GM12891 (cell line): Measurements from ENCODE around the gene SET.

Source experiments
- POLR2A ChIP-seq: IDR thresholded peaks from 2 replicates; pipeline ENCODE4 v1.6.1; 2011; ENCODE audit warnings: low read depth, low read length, control low read depth
- POLR2AphosphoS5 ChIP-seq: IDR thresholded peaks from 2 replicates; pipeline ENCODE4 v1.6.1; 2011; ENCODE audit warnings: low read depth, low read length, control low read depth
- SPI1 ChIP-seq: IDR thresholded peaks from 2 replicates; pipeline ENCODE4 v1.6.1; 2011; ENCODE audit warnings: low read depth, low read length, control low read depth

DNA sequence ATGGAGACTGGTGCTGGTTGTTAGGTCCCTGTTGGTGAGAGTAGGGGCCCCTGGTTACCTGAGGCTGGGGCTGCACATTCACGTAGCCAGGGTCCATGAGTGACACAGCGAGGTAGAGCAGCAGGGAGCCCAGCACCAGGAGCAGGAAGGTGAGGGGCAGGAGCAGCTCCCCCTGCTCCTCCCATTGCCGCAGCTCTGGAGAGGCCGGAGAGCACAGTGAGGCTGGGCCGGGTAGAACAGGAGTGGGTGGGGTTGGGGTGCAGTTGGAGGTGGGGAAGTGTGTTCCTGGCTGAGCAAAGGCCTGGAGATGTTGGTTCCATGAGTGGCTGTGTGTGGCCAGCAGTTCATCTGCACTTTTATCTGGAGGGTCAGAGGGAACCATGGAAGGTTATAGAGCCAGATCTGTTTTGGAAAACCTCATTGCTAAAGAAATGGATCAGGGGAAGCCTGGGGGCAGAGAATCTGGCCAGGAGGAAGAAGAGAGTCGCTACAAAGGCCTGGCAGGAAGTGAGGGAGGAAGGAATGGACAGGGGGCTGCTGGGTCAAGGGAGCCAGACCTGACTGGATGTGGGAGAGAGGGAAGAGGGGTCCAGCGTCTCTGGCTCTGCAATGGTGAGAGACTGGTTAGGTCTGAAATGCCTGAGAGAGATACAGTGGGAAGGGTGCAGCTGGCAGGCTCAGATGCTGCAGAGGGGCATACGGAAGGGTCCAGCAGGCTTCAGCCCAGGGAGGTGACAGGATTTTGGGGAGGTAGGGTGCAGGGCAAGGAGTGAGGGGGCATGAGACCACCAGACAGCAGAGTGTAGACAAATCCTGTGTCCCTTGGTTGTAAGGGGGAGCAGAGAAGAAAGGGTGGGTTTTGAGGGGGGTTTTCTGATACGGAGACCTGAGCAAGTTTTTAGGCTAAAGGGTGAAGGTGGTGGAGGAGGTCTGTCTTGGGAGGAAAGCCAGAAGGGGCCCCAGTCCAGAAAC is 33.6 kb downstream of the SET start:
- no peak for TF ChIP-seq POLR2A
- TF ChIP-seq SPI1, result no peak
- no peak for TF ChIP-seq POLR2AphosphoS5
